ENCODE measurements around the gene DKK3. TPM values are rescaled to one million over a fixed set of nuclear protein-coding genes. Genes with fewer than 3 reads are reported as not detected.
A peak's percentile ranks its signal among the peaks of the same experiment; 100 is the strongest.

Gene DKK3
- total RNA-seq, 2 experiments from 2014 or later, result not detected

DNA sequence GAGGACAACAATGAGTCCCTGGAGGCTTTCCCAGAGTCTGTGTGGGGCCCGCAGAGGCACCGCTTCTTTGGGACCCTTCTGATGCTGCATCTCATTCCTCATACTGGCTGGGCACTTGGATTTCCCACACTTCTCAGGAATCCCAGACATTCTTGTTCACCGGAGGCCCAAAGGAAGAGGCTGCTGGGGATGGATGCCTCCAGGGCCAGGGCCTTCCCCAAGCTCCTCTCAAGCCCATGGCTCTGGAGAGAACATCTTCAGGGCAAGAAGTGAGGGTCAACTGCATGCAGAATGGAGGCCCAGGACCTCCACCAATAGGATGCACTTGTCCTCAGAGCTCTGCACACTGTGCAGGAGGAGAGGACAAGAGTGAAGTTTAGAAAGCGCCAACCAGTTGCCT lies 34.6 kb downstream of the DKK3 start:
- no peaks in the 10 kb centered on the region for H3K4me1 Mint-ChIP-seq (ENCODE audit: low read depth)
- no peak for DNase-seq
- CTCF ChIA-PET, result no interaction called here
- no peaks in the 10 kb centered on the region for H3K27me3 Mint-ChIP-seq (ENCODE audit: low read depth)
- intact Hi-C loops (cut with micrococcal nuclease), result no loop called here
- H3K9me3 Mint-ChIP-seq, result no peaks in the 10 kb centered on the region
- no peaks in the 10 kb centered on the region for H3K36me3 Mint-ChIP-seq (ENCODE audit: low read depth)
- no peak overlapping the region for H3K4me3 Mint-ChIP-seq
- no peak overlapping the region for H3K27ac Mint-ChIP-seq

- H3K36me3 Mint-ChIP-seq (ENCODE audit: low read depth), result no peaks in the 10 kb centered on the region
- H3K4me3 Mint-ChIP-seq, result no peak overlapping the region
Measured at GRCh38 chr11:11973361-11973800, 35.0 kb downstream of the DKK3 start.

DNA sequence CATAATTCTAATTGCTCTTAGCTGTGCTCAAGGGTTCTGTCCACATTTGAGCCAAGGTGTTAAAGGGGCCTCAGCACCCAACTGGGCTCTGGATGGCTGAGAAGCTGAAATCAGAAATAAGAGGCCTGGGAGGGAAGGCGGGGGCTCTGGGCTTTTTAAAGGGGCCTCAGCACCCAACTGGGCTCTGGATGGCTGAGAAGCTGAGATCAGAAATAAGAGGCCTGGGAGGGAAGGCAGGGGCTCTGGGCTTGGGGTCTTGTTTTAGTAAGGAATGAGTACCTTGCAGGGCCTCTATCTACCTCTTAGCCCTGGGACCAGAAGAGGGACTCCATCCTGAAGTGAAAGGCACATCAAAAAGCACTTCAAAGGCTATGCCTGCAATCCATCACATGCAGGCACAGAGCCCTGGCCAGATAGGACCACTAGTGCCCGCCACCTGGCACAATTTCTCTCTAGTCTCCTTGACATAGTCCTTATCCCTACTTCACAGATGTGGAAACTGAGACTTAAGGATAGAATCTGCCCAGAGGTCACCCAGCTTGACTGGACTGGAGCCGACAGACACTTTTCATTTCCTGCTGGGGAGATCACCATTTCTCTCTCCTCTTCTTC lies 35.6 kb downstream of the DKK3 start:
- Mint-ChIP-seq H3K36me3 (ENCODE audit: low read depth) (no peaks in the 10 kb centered on the region), H3K4me3 (no peak overlapping the region), H3K9me3 (no peaks in the 10 kb centered on the region), H3K27ac (no peak overlapping the region), H3K27me3 (ENCODE audit: low read depth) (no peaks in the 10 kb centered on the region), H3K4me1 (ENCODE audit: low read depth) (no peaks in the 10 kb centered on the region)
- DNase-seq, result no peak
- intact Hi-C loops (cut with micrococcal nuclease), result no loop called here
- CTCF ChIA-PET, result interaction anchor here (0.8 to 0.9 kb wide), 2 partner anchors 185 to 309 kb away, joined by 3 read pairs; no protein-coding TSS in a partner anchor

More at GRCh38 chr11:11973361-11973800, 35.0 kb downstream of the DKK3 start:
- CTCF ChIA-PET, result no interaction called here
- Mint-ChIP-seq H3K9me3 (no peaks in the 10 kb centered on the region), H3K27me3 (ENCODE audit: low read depth) (no peaks in the 10 kb centered on the region), H3K27ac (no peak overlapping the region), H3K4me1 (ENCODE audit: low read depth) (no peaks in the 10 kb centered on the region)
- no peak for DNase-seq
- intact Hi-C loops (cut with micrococcal nuclease), result no loop called here

GRCh38 chr11:11971906-11972547 lies 36.4 kb downstream of the DKK3 start:
- Mint-ChIP-seq H3K4me1 (ENCODE audit: low read depth) (no peaks in the 10 kb centered on the region), H3K4me3 (no peak overlapping the region), H3K27me3 (ENCODE audit: low read depth) (no peaks in the 10 kb centered on the region), H3K36me3 (ENCODE audit: low read depth) (no peaks in the 10 kb centered on the region), H3K9me3 (no peaks in the 10 kb centered on the region), H3K27ac (no peak overlapping the region)
- CTCF ChIA-PET, result interaction anchor here (0.6 to 1.2 kb wide), 5 partner anchors 13 to 309 kb away, joined by 3 to 4 read pairs (median 3); no protein-coding TSS in a partner anchor
- no peak for DNase-seq
- intact Hi-C loops (cut with micrococcal nuclease), result no loop called here

DNA sequence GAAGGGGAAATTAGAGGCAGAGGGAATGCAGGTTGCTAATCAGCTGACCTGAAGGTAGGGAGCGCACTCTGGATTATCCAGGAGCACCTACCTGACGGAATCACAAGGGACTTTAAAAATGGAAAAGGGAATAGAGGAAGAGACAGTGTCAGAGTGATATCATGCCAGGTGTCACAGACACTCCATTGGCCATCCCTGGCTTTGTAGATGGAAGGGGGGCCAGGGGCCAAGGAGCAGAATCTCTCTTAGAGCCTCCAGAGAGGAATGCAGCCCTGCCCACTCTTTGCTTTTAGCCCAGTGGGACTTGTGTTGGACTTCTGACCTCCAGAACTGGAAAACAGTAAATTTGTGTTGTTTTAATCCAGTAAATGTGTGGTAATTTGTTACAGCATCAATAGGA lies 37.9 kb downstream of the DKK3 start:
- Mint-ChIP-seq H3K4me1 (ENCODE audit: low read depth) (peaks cover 1% of the 10 kb centered on the region), H3K27me3 (ENCODE audit: low read depth) (no peaks in the 10 kb centered on the region), H3K36me3 (ENCODE audit: low read depth) (no peaks in the 10 kb centered on the region), H3K27ac (no peak overlapping the region), H3K9me3 (no peaks in the 10 kb centered on the region), H3K4me3 (no peak overlapping the region)
- CTCF ChIA-PET, result interaction anchor here (0.7 kb wide), 1 partner anchor 9 kb away, joined by 3 read pairs; no protein-coding TSS in a partner anchor
- intact Hi-C loops (cut with micrococcal nuclease), result no loop called here
- no peak for DNase-seq

GRCh38 chr11:11969380-11970215 lies 38.8 kb downstream of the DKK3 start:
- Mint-ChIP-seq H3K27me3 (ENCODE audit: low read depth) (no peaks in the 10 kb centered on the region), H3K4me1 (ENCODE audit: low read depth) (peaks cover 1% of the 10 kb centered on the region), H3K36me3 (ENCODE audit: low read depth) (no peaks in the 10 kb centered on the region), H3K4me3 (no peak overlapping the region), H3K9me3 (no peaks in the 10 kb centered on the region), H3K27ac (no peak overlapping the region)
- DNase-seq, result no peak
- intact Hi-C loops (cut with micrococcal nuclease), result no loop called here
- CTCF ChIA-PET, result interaction anchor here (0.7 kb wide), 1 partner anchor 8 kb away, joined by 3 read pairs; no protein-coding TSS in a partner anchor

- CTCF ChIA-PET, result no interaction called here
- Mint-ChIP-seq H3K9me3 (no peaks in the 10 kb centered on the region), H3K27ac (no peak overlapping the region), H3K36me3 (ENCODE audit: low read depth) (no peaks in the 10 kb centered on the region), H3K4me1 (ENCODE audit: low read depth) (peaks cover 1% of the 10 kb centered on the region), H3K4me3 (no peak overlapping the region), H3K27me3 (ENCODE audit: low read depth) (no peaks in the 10 kb centered on the region)
- intact Hi-C loops (cut with micrococcal nuclease), result no loop called here
- DNase-seq, result no peak
Measured at GRCh38 chr11:11968511-11969280, 39.7 kb downstream of the DKK3 start.

- Mint-ChIP-seq H3K27me3 (ENCODE audit: low read depth) (no peaks in the 10 kb centered on the region), H3K27ac (no peak overlapping the region), H3K4me1 (ENCODE audit: low read depth) (peaks cover 1% of the 10 kb centered on the region), H3K36me3 (ENCODE audit: low read depth) (no peaks in the 10 kb centered on the region), H3K4me3 (no peak overlapping the region), H3K9me3 (no peaks in the 10 kb centered on the region)
- CTCF ChIA-PET, result interaction anchor here (0.8 to 2.3 kb wide), 8 partner anchors 8 to 198 kb away, joined by 3 to 11 read pairs (median 4); no protein-coding TSS in a partner anchor
- DNase-seq, result no peak
- intact Hi-C loops (cut with micrococcal nuclease), result no loop called here
Measured at GRCh38 chr11:11967669-11968510, 40.5 kb downstream of the DKK3 start.

GRCh38 chr11:11966826-11967668 lies 41.4 kb downstream of the DKK3 start:
- H3K4me1 Mint-ChIP-seq (ENCODE audit: low read depth), result peaks cover 6% of the 10 kb centered on the region
- CTCF ChIA-PET, result interaction anchor here (0.7 to 2.3 kb wide), 15 partner anchors 9 to 315 kb away, joined by 3 to 11 read pairs (median 3); no protein-coding TSS in a partner anchor
- H3K27me3 Mint-ChIP-seq (ENCODE audit: low read depth), result no peaks in the 10 kb centered on the region
- H3K4me3 Mint-ChIP-seq, result no peak overlapping the region
- no peaks in the 10 kb centered on the region for H3K9me3 Mint-ChIP-seq
- DNase-seq, result peak; percentile 83
- no peaks in the 10 kb centered on the region for H3K36me3 Mint-ChIP-seq (ENCODE audit: low read depth)
- no peak overlapping the region for H3K27ac Mint-ChIP-seq
- intact Hi-C loops (cut with micrococcal nuclease), result loop anchor here (1.0 kb wide), 1 partner anchor 168 kb away; no protein-coding TSS in a partner anchor

DNA sequence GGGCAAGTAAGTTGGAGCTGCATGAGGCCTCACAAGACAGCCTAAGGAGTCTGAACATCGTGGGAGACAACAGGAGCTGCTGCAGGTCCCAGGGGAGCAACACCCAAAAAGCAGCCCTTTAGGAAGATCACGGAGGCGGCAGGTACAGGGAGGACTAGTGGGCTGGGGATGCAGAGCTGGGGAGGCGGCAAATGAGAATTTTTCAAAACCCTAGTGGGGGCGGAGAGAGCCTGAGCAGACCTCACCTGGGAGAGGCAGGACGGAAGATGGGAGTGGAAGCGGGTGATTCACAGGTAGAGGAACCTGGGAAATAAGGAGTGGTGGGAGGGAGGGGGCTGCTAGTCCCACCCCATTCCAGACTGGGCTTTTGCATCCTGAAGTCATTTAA lies 42.1 kb downstream of the DKK3 start:
- intact Hi-C loops (cut with micrococcal nuclease), result loop anchor here (1.0 kb wide), 1 partner anchor 167 kb away; no protein-coding TSS in a partner anchor

More for the DNA sequence above, 42.1 kb downstream of the DKK3 start:
- DNase-seq, result no peak
- Mint-ChIP-seq H3K9me3 (no peaks in the 10 kb centered on the region), H3K27ac (no peak overlapping the region), H3K27me3 (ENCODE audit: low read depth) (no peaks in the 10 kb centered on the region), H3K4me3 (no peak overlapping the region), H3K36me3 (ENCODE audit: low read depth) (no peaks in the 10 kb centered on the region), H3K4me1 (ENCODE audit: low read depth) (peaks cover 8% of the 10 kb centered on the region)
- CTCF ChIA-PET, result interaction anchor here (0.6 to 2.3 kb wide), 11 partner anchors 10 to 315 kb away, joined by 3 to 11 read pairs (median 3); no protein-coding TSS in a partner anchor

All from activated naive CD4-positive, alpha-beta T cell treated with anti-CD3 and anti-CD28 coated beads for 36 hours (primary cell).